Osteoblast (primary cell): ENCODE results near the gene FOXO3. TPM values are rescaled to one million over a fixed set of nuclear protein-coding genes. Genes with fewer than 3 reads are reported as not detected.
A peak's percentile ranks its signal among the peaks of the same experiment; 100 is the strongest.

ENCODE experiments used
- DNase-seq: peaks from one replicate; pipeline ENCODE4 v3.0.0; 2011; ENCODE audit warnings: low spot score, mixed read lengths; ENCODE audit not compliant: insufficient read length; ENCODE audit errors: missing footprints
- H2AFZ ChIP-seq: 2 replicates; pipeline ENCODE4 v1.6.0; 2011; ENCODE audit warnings: mild to moderate bottlenecking, low read length
- H3K27ac ChIP-seq: 2 replicates; pipeline ENCODE4 v1.5.1; 2011; ENCODE audit warnings: mild to moderate bottlenecking, low read depth, low read length, moderate library complexity
- H3K27me3 ChIP-seq: 2 replicates; pipeline ENCODE4 v1.6.0; 2012; ENCODE audit warnings: mild to moderate bottlenecking, control low read depth, inconsistent platforms, low read length, moderate library complexity; ENCODE audit not compliant: insufficient read depth
- H3K36me3 ChIP-seq: 2 replicates; pipeline ENCODE4 v1.5.1; 2011; ENCODE audit warnings: mild to moderate bottlenecking, low read length, control low read depth, moderate library complexity; ENCODE audit not compliant: insufficient read depth
- H3K4me1 ChIP-seq: 2 replicates; pipeline ENCODE4 v1.5.1; 2011; ENCODE audit warnings: mild to moderate bottlenecking, low read length, control low read depth, moderate library complexity; ENCODE audit not compliant: insufficient read depth
- H3K4me2 ChIP-seq: 2 replicates; pipeline ENCODE4 v1.6.0; 2011; ENCODE audit warnings: mild to moderate bottlenecking, low read length; ENCODE audit not compliant: insufficient read depth
- H3K4me3 ChIP-seq: fragments of 200-600 bp; sonication (generic); 3 replicates; pipeline ENCODE4 v1.5.1; 2012; ENCODE audit warnings: mild to moderate bottlenecking, low read length, inconsistent platforms; ENCODE audit not compliant: insufficient read depth
- H3K79me2 ChIP-seq: 2 replicates; pipeline ENCODE4 v1.6.0; 2012; ENCODE audit warnings: mild to moderate bottlenecking, low read length, control low read depth, inconsistent platforms; ENCODE audit not compliant: insufficient read depth
- H3K9me3 ChIP-seq: 2 replicates; pipeline ENCODE4 v1.5.1; 2011; ENCODE audit warnings: low read depth, low read length, control low read depth
- H4K20me1 ChIP-seq: 2 replicates; pipeline ENCODE4 v1.6.0; 2012; ENCODE audit warnings: mild to moderate bottlenecking, low read length, control low read depth; ENCODE audit not compliant: insufficient read depth
- CTCF ChIP-seq: IDR thresholded peaks from 2 replicates; pipeline ENCODE4 v1.5.1; 2011; ENCODE audit warnings: mild to moderate bottlenecking, low read depth, low read length, moderate library complexity; ENCODE audit errors: extremely low read depth
- total RNA-seq: library from RNA; depleted of rRNA; stranded (reverse); fragments of >200 nt; gene quantifications from 2 replicates; pipeline ENCODE4 v1.2.3, GENCODE V29; 2012

Gene FOXO3
- total RNA-seq, 1 donor = 53.2 TPM

DNA sequence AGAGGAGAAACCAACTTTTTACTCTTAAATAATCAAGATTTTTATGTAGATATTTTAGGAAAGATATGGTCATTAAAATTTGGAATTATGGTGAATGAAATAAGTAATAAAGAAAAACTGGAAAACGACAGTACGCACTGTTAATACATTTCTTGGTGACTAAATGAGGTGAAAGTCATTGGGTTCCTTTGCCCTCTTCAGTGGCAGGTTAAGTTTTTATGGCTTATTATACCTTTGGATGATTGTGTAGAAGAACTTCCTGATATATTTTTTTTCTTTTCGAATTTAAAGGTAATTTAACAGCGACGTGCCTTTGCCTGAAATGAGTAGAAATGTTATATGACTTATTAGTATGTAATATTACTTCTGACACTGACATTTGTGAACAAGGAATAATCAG lies 43.4 kb downstream of the FOXO3 start:
- H3K9me3 ChIP-seq = no peaks in the 10 kb centered on the region
- H2AFZ ChIP-seq = no peak overlapping the region
- no peak overlapping the region for H3K27ac ChIP-seq
- H3K4me2 ChIP-seq = no peak overlapping the region
- no peaks in the 10 kb centered on the region for H3K36me3 ChIP-seq
- H4K20me1 ChIP-seq = peaks cover 26% of the 10 kb centered on the region
- H3K27me3 ChIP-seq = no peaks in the 10 kb centered on the region
- H3K79me2 ChIP-seq = peaks cover 97% of the 10 kb centered on the region
- no peak for TF ChIP-seq CTCF
- no peak for DNase-seq
- H3K4me3 ChIP-seq = no peak overlapping the region
- peaks cover 12% of the 10 kb centered on the region for H3K4me1 ChIP-seq

- Histone ChIP-seq H4K20me1 (peaks cover 33% of the 10 kb centered on the region), H3K4me2 (no peak overlapping the region), H3K27ac (no peak overlapping the region), H3K36me3 (no peaks in the 10 kb centered on the region), H2AFZ (no peak overlapping the region), H3K27me3 (no peaks in the 10 kb centered on the region), H3K4me1 (peaks cover 20% of the 10 kb centered on the region), H3K79me2 (peaks cover 98% of the 10 kb centered on the region), H3K4me3 (no peak overlapping the region), H3K9me3 (no peaks in the 10 kb centered on the region)
- DNase-seq = no peak
- no peak for TF ChIP-seq CTCF
Observed at GRCh38 chr6:108606250-108606690, 45.6 kb downstream of the FOXO3 start.

GRCh38 chr6:108608453-108609275 lies 47.9 kb downstream of the FOXO3 start:
- Histone ChIP-seq H3K79me2 (peaks cover 94% of the 10 kb centered on the region), H3K9me3 (no peaks in the 10 kb centered on the region), H3K4me2 (peak overlapping the region; percentile 56), H3K27ac (peak overlapping the region; percentile 73), H3K27me3 (no peaks in the 10 kb centered on the region), H3K36me3 (no peaks in the 10 kb centered on the region), H4K20me1 (peaks cover 32% of the 10 kb centered on the region), H3K4me1 (peaks cover 20% of the 10 kb centered on the region), H3K4me3 (no peak overlapping the region), H2AFZ (no peak overlapping the region)
- peak; percentile 29 for DNase-seq
- TF ChIP-seq CTCF = no peak

- Histone ChIP-seq H3K4me1 (peaks cover 20% of the 10 kb centered on the region), H3K27me3 (no peaks in the 10 kb centered on the region), H4K20me1 (peaks cover 32% of the 10 kb centered on the region), H3K36me3 (no peaks in the 10 kb centered on the region), H2AFZ (no peak overlapping the region), H3K4me2 (peak overlapping the region; percentile 56), H3K9me3 (no peaks in the 10 kb centered on the region), H3K4me3 (no peak overlapping the region), H3K79me2 (peaks cover 95% of the 10 kb centered on the region), H3K27ac (peak overlapping the region; percentile 73)
- peak; percentile 27 for DNase-seq
- TF ChIP-seq CTCF = no peak
Observed at GRCh38 chr6:108609276-108609769, 48.6 kb downstream of the FOXO3 start.
